Ramos (cell line): Measurements from ENCODE around the gene NKD2.
"Not testable (repeated sequence)": the region's sequence is repeated elsewhere in the genome, so short reads cannot be mapped to it uniquely, and the experiment has no call there.

Experiments used
- in situ Hi-C: fragments of 300-500 bp; cut with MboI; formaldehyde crosslinking; loops from one replicate; pipeline ENCODE4 v1.14.3; 2022; ENCODE audit warnings: low sequenced_read_pairs; ENCODE audit not compliant: unreplicated experiment

NKD2 gene

GRCh38 chr5:1083026-1083425, 74.4 kb downstream of the NKD2 start:
- in situ Hi-C loops, result not testable (repeated sequence)

GRCh38 chr5:1083823-1084605, 75.4 kb downstream of the NKD2 start:
- in situ Hi-C loops, result no loop called here

- in situ Hi-C loops, result no loop called here
These were observed 76.8 kb downstream of the NKD2 start for GRCh38 chr5:1085391-1085790.

GRCh38 chr5:1086137-1086536, 77.5 kb downstream of the NKD2 start:
- in situ Hi-C loops, result no loop called here

- in situ Hi-C loops, result no loop called here
These were observed 78.3 kb downstream of the NKD2 start for GRCh38 chr5:1086871-1087270.

- in situ Hi-C loops, result no loop called here
These were observed 78.8 kb downstream of the NKD2 start for GRCh38 chr5:1087428-1087827.

GRCh38 chr5:1088031-1088430, 79.4 kb downstream of the NKD2 start:
- in situ Hi-C loops, result no loop called here
